LNCaP clone FGC (cell line): ENCODE results near the gene NFKBIZ.

Experiments
- DNase-seq: peaks from one replicate; pipeline ENCODE4 v3.0.0-alpha.2; 2011; ENCODE audit warnings: low read depth
- H3K4me3 ChIP-seq: 2 replicates; pipeline ENCODE4 v1.5.1; 2011; ENCODE audit warnings: mild to moderate bottlenecking, low read depth, low read length, control low read depth
- CTCF ChIP-seq: IDR thresholded peaks from 2 replicates; pipeline ENCODE4 v1.5.1; 2012; ENCODE audit warnings: mild to moderate bottlenecking; ENCODE audit not compliant: control insufficient read depth, insufficient read depth; ENCODE audit errors: extremely low read depth

NFKBIZ gene

GRCh38 chr3:101807888-101808287 lies 41.4 kb upstream of the NFKBIZ start:
- no peak for TF ChIP-seq CTCF
- H3K4me3 ChIP-seq, result no peak overlapping the region
- DNase-seq, result no peak

- peak; percentile 53 for TF ChIP-seq CTCF
- no peak overlapping the region for H3K4me3 ChIP-seq
- no peak for DNase-seq
Observed at GRCh38 chr3:101809178-101810021, 39.9 kb upstream of the NFKBIZ start.

GRCh38 chr3:101810022-101810418 lies 39.3 kb upstream of the NFKBIZ start:
- H3K4me3 ChIP-seq, result no peak overlapping the region
- DNase-seq, result no peak

GRCh38 chr3:101811875-101812274 lies 37.4 kb upstream of the NFKBIZ start:
- DNase-seq, result no peak
- H3K4me3 ChIP-seq, result no peak overlapping the region
- no peak for TF ChIP-seq CTCF

More at GRCh38 chr3:101810022-101810418, 39.3 kb upstream of the NFKBIZ start:
- TF ChIP-seq CTCF, result no peak

- no peak for TF ChIP-seq CTCF
- no peak overlapping the region for H3K4me3 ChIP-seq
- no peak for DNase-seq
Observed at GRCh38 chr3:101812895-101813294, 36.4 kb upstream of the NFKBIZ start.

- peak; percentile 57 for TF ChIP-seq CTCF
- DNase-seq, result no peak
- H3K4me3 ChIP-seq, result no peak overlapping the region
Observed at GRCh38 chr3:101813817-101814440, 35.4 kb upstream of the NFKBIZ start.
